Measurements from ENCODE around the gene TPM4. TPM values are rescaled to one million over a fixed set of nuclear protein-coding genes. Genes with fewer than 3 reads are reported as not detected.

The TPM4 gene
- total and polyA plus RNA-seq, 2 of the 8 experiments (the other 6 are each of a cell fraction or from before 2014, with no cell fraction given) = 160 to 359 TPM

GRCh38 chr19:16136185-16136999, 60.1 kb downstream of the TPM4 start:
- no peak overlapping the region for H2BK15ac ChIP-seq (ENCODE audit: low read length)
- H4K20me1 ChIP-seq (replicated peaks in 1 of 2; ENCODE audit: control insufficient read depth in 1 of 2, insufficient read depth in 2 of 2, low read length in 2 of 2) = peaks cover 2 to 8% of the 10 kb centered on the region in 2 experiments
- TF ChIP-seq YY1 (IDR thresholded peaks at IDR 0.05; ENCODE audit: low read depth, low read length) (no peak), SRF (IDR thresholded peaks at IDR 0.05; ENCODE audit: low read depth, low read length) (no peak), TBP (IDR thresholded peaks at IDR 0.05; ENCODE audit: low read depth, low read length) (no peak), KDM5A (IDR thresholded peaks at IDR 0.05; ENCODE audit: low read length) (no peak), SP4 (IDR thresholded peaks at IDR 0.05; ENCODE audit: low read length) (no peak), CTBP2 (IDR thresholded peaks at IDR 0.05; ENCODE audit: borderline replicate concordance, insufficient read depth, insufficient read length, low read length) (no peak), ATF2 (IDR thresholded peaks at IDR 0.05; ENCODE audit: low read length) (no peak), JUN (IDR thresholded peaks at IDR 0.05; ENCODE audit: low read depth, low read length) (no peak), SIRT6 (IDR thresholded peaks at IDR 0.05; ENCODE audit: low read length) (no peak), RXRA (IDR thresholded peaks at IDR 0.05; ENCODE audit: insufficient read depth, low read depth, low read length) (no peak), CBX8 (IDR thresholded peaks at IDR 0.05; ENCODE audit: borderline replicate concordance, low read depth, low read length) (no peak)

More at GRCh38 chr19:16136185-16136999, 60.1 kb downstream of the TPM4 start:
- H3K56ac ChIP-seq (replicated peaks; ENCODE audit: insufficient read length, low read depth, low read length) = no peak overlapping the region
- WGBS, 2 experiments (ENCODE audit: extremely low coverage in 1 of 2, insufficient coverage in 1 of 2, insufficient read length in 1 of 2, insufficient replicate concordance in 2 of 2, low coverage in 1 of 2, low lambda C conversion rate in 2 of 2, missing lambda C conversion rate in 1 of 2) = 76% methylated on average over 16 of the region's 16 CpGs; no CpG with 5 or more reads in 1 of the 2 experiments
- no peaks in the 10 kb centered on the region for H3K9me3 ChIP-seq (ENCODE audit: insufficient read depth in 2 of 2, low read depth in 1 of 2, low read length in 1 of 2)
- no peak overlapping the region for H2BK5ac ChIP-seq (ENCODE audit: low read depth, low read length)
- H2BK120ac ChIP-seq (replicated peaks; ENCODE audit: low read depth, low read length) = no peak overlapping the region
- no peak overlapping the region for H3K4me3 ChIP-seq (ENCODE audit: extremely low read depth in 1 of 4, insufficient read depth in 2 of 4, low read depth in 3 of 4, low read length in 4 of 4)
- H3K4me1 ChIP-seq (replicated peaks in 1 of 4; ENCODE audit: control insufficient read depth in 3 of 4, insufficient read depth in 4 of 4, low read length in 3 of 4) = peaks cover 0 to 6% (median 0%) of the 10 kb centered on the region in 4 experiments; a peak in 1 of 7 replicates
- no peak overlapping the region for H3K27ac ChIP-seq (ENCODE audit: low read depth, low read length)
- no peak overlapping the region for H3K14ac ChIP-seq (ENCODE audit: insufficient read length)
- H3K79me2 ChIP-seq (ENCODE audit: control insufficient read depth in 1 of 2, insufficient read depth in 2 of 2, low read length in 2 of 2) = no peaks in the 10 kb centered on the region
- ChIA-PET CTCF (ENCODE audit: partially characterized antibody) (interaction anchor here (0.5 to 1.2 kb wide), 6 partner anchors 10 to 317 kb away, joined by 3 to 4 read pairs (median 3); partner anchors contain the start of gene FAM32A), POLR2A (ENCODE audit: partially characterized antibody) (interaction anchor here (0.6 to 2.9 kb wide), 13 partner anchors 8 to 61 kb away, joined by 3 to 18 read pairs (median 4); partner anchors contain the start of genes HSH2D and TPM4)
- no peak for FAIRE-seq
- no peak overlapping the region for H2BK20ac ChIP-seq (ENCODE audit: low read length)
- no peak overlapping the region for H3K9ac ChIP-seq (replicated peaks in 1 of 4; ENCODE audit: extremely low read depth in 1 of 4, low read depth in 3 of 4, low read length in 3 of 4)
- H2AFZ ChIP-seq (ENCODE audit: low read length) = no peak overlapping the region
- no peak overlapping the region for H4K91ac ChIP-seq (replicated peaks; ENCODE audit: insufficient read length, low read length)
- H3K18ac ChIP-seq (ENCODE audit: extremely low read depth, low read length) = no peak overlapping the region
- H3K4me2 ChIP-seq (ENCODE audit: insufficient read depth in 1 of 2, low read depth in 2 of 2, low read length in 2 of 2) = no peak overlapping the region
- H3K36me3 ChIP-seq (ENCODE audit: control insufficient read depth in 2 of 4, insufficient read depth in 4 of 4, low read length in 3 of 4) = peaks cover 10 to 28% (median 23%) of the 10 kb centered on the region in 4 experiments; a peak in 7 of 8 replicates
- H3K23me2 ChIP-seq (ENCODE audit: low read depth, low read length) = peaks cover 7% of the 10 kb centered on the region; the same call in 1 of the 2 replicates
- no peak overlapping the region for H3K23ac ChIP-seq (ENCODE audit: insufficient read length)
- H3K4ac ChIP-seq (replicated peaks; ENCODE audit: insufficient read length, low read depth, low read length) = no peak overlapping the region
- DNase-seq (ENCODE audit: low read depth in 1 of 2, low spot score in 2 of 2) = no peak
- no peak overlapping the region for H2BK12ac ChIP-seq (ENCODE audit: low read depth, low read length)
- no peak overlapping the region for H2AK5ac ChIP-seq (ENCODE audit: low read depth, low read length)
- H3K79me1 ChIP-seq (ENCODE audit: low read depth, low read length) = no peaks in the 10 kb centered on the region
- no peak overlapping the region for H4K8ac ChIP-seq (ENCODE audit: extremely low read depth, insufficient read depth, low read length)
- no peak overlapping the region for H4K5ac ChIP-seq (ENCODE audit: insufficient read length, low read depth, low read length)
- no peaks in the 10 kb centered on the region for H3K27me3 ChIP-seq (replicated peaks in 1 of 4; ENCODE audit: control insufficient read depth in 3 of 4, extremely low read depth in 1 of 4, insufficient read depth in 3 of 4, low read length in 3 of 4)
